Esophagus squamous epithelium (tissue), 4 donors: ENCODE measurements around the gene PRPH.

Experiments used
- POLR2A ChIP-seq, 4 donors: fragments of 450-650 bp; IDR thresholded peaks; one replicate each; pipeline ENCODE4 v1.6.1; 2017; ENCODE audit warnings: antibody characterized with exemption in 4 of 4, mild to moderate bottlenecking in 4 of 4, moderate library complexity in 3 of 4
- TF ChIP-seq, protein P1 (sequence below), 6 experiments: fragments of 450-650 bp in 4 of 6; fragments of 200-600 bp in 2 of 6; sonication (generic) in 2 of 6; IDR thresholded peaks; one replicate each; pipeline ENCODE4 v1.5.1; 2016 to 2019; ENCODE audit warnings: antibody characterized with exemption in 6 of 6, mild to moderate bottlenecking in 4 of 6, moderate library complexity in 4 of 6

DNA sequence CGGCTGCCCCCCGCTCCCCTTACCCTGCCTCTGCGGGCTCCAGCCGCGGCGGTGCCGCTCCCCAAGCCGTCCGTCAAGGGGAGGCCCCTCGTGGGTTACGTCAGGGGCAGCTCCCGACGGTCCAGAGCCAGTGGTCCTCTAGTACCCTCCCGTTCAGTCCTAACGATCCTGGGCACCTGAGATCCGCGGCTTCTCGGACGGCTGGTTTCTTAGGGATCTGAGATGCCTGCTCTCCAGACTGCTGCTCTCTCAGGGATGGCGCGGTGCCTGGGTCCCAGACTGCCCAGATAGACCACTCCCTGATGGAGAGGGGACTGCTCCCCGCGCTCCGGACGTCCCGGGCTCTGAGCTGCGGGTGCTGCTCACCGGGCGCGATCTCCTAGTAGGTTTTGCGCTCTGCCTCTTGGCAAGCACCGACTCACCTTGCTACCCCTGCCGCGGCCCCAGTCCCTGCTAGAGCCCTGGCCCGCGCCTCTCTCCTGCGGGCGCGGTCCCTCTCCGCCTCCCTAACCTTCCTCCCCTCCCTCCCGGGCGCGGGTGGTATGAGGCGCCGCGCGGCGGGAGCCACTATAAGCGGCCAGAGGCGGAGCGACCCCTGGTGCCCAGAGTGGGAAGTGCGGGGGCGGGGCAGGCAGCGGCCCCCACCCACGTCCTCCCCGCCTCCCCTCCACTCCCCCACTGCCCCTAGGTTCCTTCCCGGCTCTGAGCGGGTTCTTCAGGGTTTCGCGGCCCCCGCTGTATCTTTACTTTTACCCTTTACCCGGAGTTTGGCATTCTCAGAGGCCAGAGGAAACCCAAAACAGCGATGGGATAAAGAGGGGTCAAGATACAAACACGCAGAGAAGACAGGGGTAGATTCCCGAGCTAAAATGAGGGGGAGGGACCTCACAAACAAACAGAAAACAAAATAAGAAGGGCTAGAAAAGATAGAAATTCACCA, 42.0 kb downstream of the PRPH start, which contains the start of gene C1QL4:
- TF ChIP-seq, protein P1, sequence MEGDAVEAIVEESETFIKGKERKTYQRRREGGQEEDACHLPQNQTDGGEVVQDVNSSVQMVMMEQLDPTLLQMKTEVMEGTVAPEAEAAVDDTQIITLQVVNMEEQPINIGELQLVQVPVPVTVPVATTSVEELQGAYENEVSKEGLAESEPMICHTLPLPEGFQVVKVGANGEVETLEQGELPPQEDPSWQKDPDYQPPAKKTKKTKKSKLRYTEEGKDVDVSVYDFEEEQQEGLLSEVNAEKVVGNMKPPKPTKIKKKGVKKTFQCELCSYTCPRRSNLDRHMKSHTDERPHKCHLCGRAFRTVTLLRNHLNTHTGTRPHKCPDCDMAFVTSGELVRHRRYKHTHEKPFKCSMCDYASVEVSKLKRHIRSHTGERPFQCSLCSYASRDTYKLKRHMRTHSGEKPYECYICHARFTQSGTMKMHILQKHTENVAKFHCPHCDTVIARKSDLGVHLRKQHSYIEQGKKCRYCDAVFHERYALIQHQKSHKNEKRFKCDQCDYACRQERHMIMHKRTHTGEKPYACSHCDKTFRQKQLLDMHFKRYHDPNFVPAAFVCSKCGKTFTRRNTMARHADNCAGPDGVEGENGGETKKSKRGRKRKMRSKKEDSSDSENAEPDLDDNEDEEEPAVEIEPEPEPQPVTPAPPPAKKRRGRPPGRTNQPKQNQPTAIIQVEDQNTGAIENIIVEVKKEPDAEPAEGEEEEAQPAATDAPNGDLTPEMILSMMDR (IDR thresholded peaks at IDR 0.05): peak; percentile 68 to 99 (median 82)
- no peak for TF ChIP-seq POLR2A (IDR thresholded peaks at IDR 0.05)
